ENCODE data around the gene ITGA7.

Gene ITGA7

GRCh38 chr12:55694651-55695050 lies 13.1 kb downstream of the ITGA7 start:
- no peak for DNase-seq (ENCODE audit: extremely low read depth, low read depth)
- TF ChIP-seq CTCF (IDR thresholded peaks at IDR 0.05; ENCODE audit: low read depth, low read length, missing control alignments): no peak
- no peak overlapping the region for H3K4me3 ChIP-seq (replicated peaks; ENCODE audit: low read depth, low read length)

GRCh38 chr12:55694188-55694515 lies 13.6 kb downstream of the ITGA7 start:
- no peak for TF ChIP-seq CTCF (IDR thresholded peaks at IDR 0.05; ENCODE audit: low read depth, low read length, missing control alignments)
- no peak for DNase-seq (ENCODE audit: extremely low read depth, low read depth)
- no peak overlapping the region for H3K4me3 ChIP-seq (replicated peaks; ENCODE audit: low read depth, low read length)

GRCh38 chr12:55693323-55694187 lies 14.1 kb downstream of the ITGA7 start:
- no peak for DNase-seq (ENCODE audit: extremely low read depth, low read depth)
- H3K4me3 ChIP-seq (replicated peaks; ENCODE audit: low read depth, low read length): no peak overlapping the region
- TF ChIP-seq CTCF (IDR thresholded peaks at IDR 0.05; ENCODE audit: low read depth, low read length, missing control alignments): no peak

GRCh38 chr12:55692631-55693322 lies 14.9 kb downstream of the ITGA7 start:
- no peak for TF ChIP-seq CTCF (IDR thresholded peaks at IDR 0.05; ENCODE audit: low read depth, low read length, missing control alignments)
- no peak overlapping the region for H3K4me3 ChIP-seq (replicated peaks; ENCODE audit: low read depth, low read length)
- DNase-seq (ENCODE audit: extremely low read depth, low read depth): no peak

GRCh38 chr12:55688716-55689655 lies 18.7 kb downstream of the ITGA7 start:
- no peak for DNase-seq (ENCODE audit: extremely low read depth, low read depth)
- TF ChIP-seq CTCF (IDR thresholded peaks at IDR 0.05; ENCODE audit: low read depth, low read length, missing control alignments): no peak
- H3K4me3 ChIP-seq (replicated peaks; ENCODE audit: low read depth, low read length): no peak overlapping the region

- TF ChIP-seq CTCF (IDR thresholded peaks at IDR 0.05; ENCODE audit: low read depth, low read length, missing control alignments): no peak
- no peak for DNase-seq (ENCODE audit: extremely low read depth, low read depth)
- H3K4me3 ChIP-seq (replicated peaks; ENCODE audit: low read depth, low read length): no peak overlapping the region
These were observed 20.0 kb downstream of the ITGA7 start for GRCh38 chr12:55687746-55688145.
